Hepatocyte (in vitro differentiated cells): ENCODE measurements around the gene RNF111.

ENCODE experiments used
- CTCF ChIP-seq: fragments of 200-600 bp; sonication (generic); IDR thresholded peaks from 2 replicates; pipeline ENCODE4 v1.5.1; 2016; ENCODE audit warnings: antibody characterized with exemption, mild to moderate bottlenecking; ENCODE audit not compliant: poor library complexity
- EZH2 ChIP-seq: fragments of 200-600 bp; sonication (generic); IDR thresholded peaks from 2 replicates; pipeline ENCODE4 v1.6.1; 2016; ENCODE audit warnings: antibody characterized with exemption, mild to moderate bottlenecking, borderline replicate concordance
- EZH2phosphoT487 ChIP-seq: fragments of 200-600 bp; sonication (generic); IDR thresholded peaks from one replicate; pipeline ENCODE4 v1.6.1; 2018; ENCODE audit warnings: antibody characterized with exemption, mild to moderate bottlenecking, low read depth, moderate library complexity; ENCODE audit not compliant: unreplicated experiment, severe bottlenecking

DNA sequence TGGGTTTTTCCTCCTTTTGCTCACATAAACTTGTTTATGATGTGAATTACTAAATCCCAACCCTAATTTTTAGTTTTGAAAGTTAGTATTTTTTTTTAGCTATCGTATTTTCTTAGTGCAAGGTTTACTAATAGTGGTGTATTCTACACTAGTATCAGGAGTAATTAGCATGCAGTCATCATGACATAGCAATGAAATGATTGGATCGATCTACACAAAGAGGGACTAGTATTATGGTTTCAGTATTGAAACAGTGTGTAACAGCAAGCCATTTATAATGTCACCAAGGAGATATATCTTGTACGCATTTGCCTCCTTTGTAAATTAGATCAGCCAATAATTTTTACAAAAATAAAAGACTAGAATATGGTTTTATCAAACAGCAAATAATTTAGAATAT lies 38.7 kb downstream of the RNF111 start:
- TF ChIP-seq EZH2phosphoT487 (no peak), CTCF (no peak), EZH2 (no peak)
